NT2/D1 (cell line): Measurements from ENCODE around the gene APPL2.

Source experiments
- YY1 ChIP-seq: IDR thresholded peaks from 2 replicates; pipeline ENCODE4 v1.6.1; 2011; ENCODE audit not compliant: insufficient read length, insufficient read depth
- ZNF274 ChIP-seq: IDR thresholded peaks from 2 replicates; pipeline ENCODE4 v1.6.1; 2011; ENCODE audit warnings: mild to moderate bottlenecking, low read depth, low read length

GRCh38 chr12:105222726-105223351 is 13.1 kb downstream of the APPL2 start:
- TF ChIP-seq ZNF274 (no peak), YY1 (no peak)
